ENCODE measurements around the gene DAW1.

GRCh38 chr2:227827143-227827542 lies 44.3 kb upstream of the DAW1 start:
- TF ChIP-seq EZH2phosphoT487 (IDR thresholded peaks at IDR 0.05; ENCODE audit: insufficient read depth, low read depth) (no peak), EZH2 (IDR thresholded peaks at IDR 0.05; ENCODE audit: insufficient read depth, poor library complexity, severe bottlenecking) (no peak)

Data from GM23248 (cell line).